Body of pancreas (tissue), 4 donors: ENCODE measurements around the gene NPHP4. TPM values are rescaled to one million over a fixed set of nuclear protein-coding genes. Genes with fewer than 3 reads are reported as not detected.

Source experiments
- ATAC-seq: fragments of 150-250 bp; one replicate; pipeline ENCODE4 v1.9.1; 2016
- DNase-seq, 4 donors: peaks; one replicate each; pipeline ENCODE4 v3.0.0-alpha.2; 2019
- H3K27ac ChIP-seq, 4 donors: fragments of 200-600 bp; sonication (generic); 1 replicate in 3 of 4; 2 replicates in 1 of 4; pipeline versions ENCODE4 v1.5.1 to v1.6.1; 2016 to 2019; ENCODE audit warnings: mild to moderate bottlenecking in 1 of 4, mixed read lengths in 1 of 4, moderate library complexity in 1 of 4
- H3K27me3 ChIP-seq, 2 donors: fragments of 200-600 bp; sonication (generic); one replicate each; pipeline ENCODE4 v1.6.0; 2016; ENCODE audit warnings: mild to moderate bottlenecking in 1 of 2
- H3K36me3 ChIP-seq, 2 donors: fragments of 200-600 bp; sonication (generic); replicated peaks in 1 of 2; 2 replicates each; pipeline ENCODE4 v1.5.1; 2016; ENCODE audit warnings: low read depth in 2 of 2; ENCODE audit not compliant: insufficient read depth in 1 of 2
- H3K4me1 ChIP-seq: fragments of 200-600 bp; sonication (generic); one replicate; pipeline ENCODE4 v1.6.0; 2016
- H3K4me3 ChIP-seq, 2 donors: fragments of 200-600 bp; sonication (generic); 1 replicate in 1 of 2; 2 replicates in 1 of 2; pipeline ENCODE4 v1.5.1; 2016 to 2019
- H3K9me3 ChIP-seq, 3 donors: fragments of 200-600 bp; sonication (generic); 1 replicate in 2 of 3; 2 replicates in 1 of 3; pipeline ENCODE4 v1.5.1; 2016
- CTCF ChIP-seq, 7 experiments: fragments of 450-650 bp in 4 of 7; fragments of 200-600 bp in 3 of 7; sonication (generic) in 3 of 7; IDR thresholded peaks; one replicate each; pipeline ENCODE4 v1.5.1; 2016 to 2019; ENCODE audit warnings: antibody characterized with exemption in 7 of 7
- POLR2A ChIP-seq, 3 donors: fragments of 450-650 bp; IDR thresholded peaks; one replicate each; pipeline ENCODE4 v1.6.1; 2016; ENCODE audit warnings: antibody characterized with exemption in 3 of 3, mild to moderate bottlenecking in 2 of 3
- WGBS, 2 donors: methylation state at CpG; one replicate each; pipeline ENCODE4 v1.1.5; 2017; 5-methylcytosine and 5-hydroxymethylcytosine counted together
- intact Hi-C: fragments of 100-400 bp; cut with DNase I; formaldehyde crosslinking; loops from one replicate; pipeline ENCODE4 v1.15.1; 2023
- total RNA-seq, 2 donors: library from RNA; depleted of rRNA; stranded (reverse); fragments of >200 nt; gene quantifications; one replicate each; pipeline ENCODE4 v1.1.0, GENCODE V29; 2016

NPHP4 gene
- total RNA-seq, 2 donors from 2014 or later = 10.4 to 48.5 TPM

GRCh38 chr1:5883129-5884048, 108.8 kb downstream of the NPHP4 start:
- no peaks in the 10 kb centered on the region for H3K27me3 ChIP-seq
- no peak overlapping the region for H3K27ac ChIP-seq
- DNase-seq (no peak), ATAC-seq (no peak)
- intact Hi-C loops = no loop called here
- 86 to 91% methylated on average over 26 to 30 of the region's 30 CpGs for WGBS, 2 donors
- H3K4me1 ChIP-seq = no peaks in the 10 kb centered on the region
- H3K36me3 ChIP-seq = peaks cover 0 to 2% of the 10 kb centered on the region in 2 donors
- H3K9me3 ChIP-seq = no peaks in the 10 kb centered on the region
- H3K4me3 ChIP-seq = no peak overlapping the region
- no peak for TF ChIP-seq POLR2A (IDR thresholded peaks at IDR 0.05)
- no peak for TF ChIP-seq CTCF (IDR thresholded peaks at IDR 0.05)

GRCh38 chr1:5882367-5883128, 109.7 kb downstream of the NPHP4 start:
- intact Hi-C loops = no loop called here
- no peak for ATAC-seq

GRCh38 chr1:5881526-5882222, 110.6 kb downstream of the NPHP4 start:
- 95 to 96% methylated on average over 9 to 21 of the region's 22 CpGs for WGBS, 2 donors
- ATAC-seq (no peak), DNase-seq (no peak)
- intact Hi-C loops = no loop called here
- no peak for TF ChIP-seq POLR2A (IDR thresholded peaks at IDR 0.05)
- TF ChIP-seq CTCF (IDR thresholded peaks at IDR 0.05) = no peak
- no peak overlapping the region for H3K27ac ChIP-seq
- H3K4me1 ChIP-seq = no peaks in the 10 kb centered on the region
- no peaks in the 10 kb centered on the region for H3K9me3 ChIP-seq
- no peaks in the 10 kb centered on the region for H3K27me3 ChIP-seq
- H3K36me3 ChIP-seq = peaks cover 0 to 2% of the 10 kb centered on the region in 2 donors
- no peak overlapping the region for H3K4me3 ChIP-seq

More at GRCh38 chr1:5882367-5883128, 109.7 kb downstream of the NPHP4 start:
- Histone ChIP-seq H3K27ac (no peak overlapping the region), H3K4me1 (no peaks in the 10 kb centered on the region), H3K27me3 (no peaks in the 10 kb centered on the region), H3K9me3 (no peaks in the 10 kb centered on the region), H3K4me3 (no peak overlapping the region), H3K36me3 (peaks cover 0 to 2% of the 10 kb centered on the region in 2 donors)
- TF ChIP-seq POLR2A (IDR thresholded peaks at IDR 0.05) (no peak), CTCF (IDR thresholded peaks at IDR 0.05) (no peak)
- DNase-seq = no peak
- 90 to 91% methylated on average over 27 of the region's 27 CpGs for whole genome bisulfite sequencing, 2 donors

- no peaks in the 10 kb centered on the region for H3K4me1 ChIP-seq
- peaks cover 0 to 2% of the 10 kb centered on the region in 2 donors for H3K36me3 ChIP-seq
- 94 to 95% methylated on average over 6 to 25 of the region's 25 CpGs for WGBS, 2 donors
- no peak for TF ChIP-seq POLR2A (IDR thresholded peaks at IDR 0.05)
- no peak for TF ChIP-seq CTCF (IDR thresholded peaks at IDR 0.05)
- no peaks in the 10 kb centered on the region for H3K9me3 ChIP-seq
- DNase-seq = no peak
- no peak overlapping the region for H3K4me3 ChIP-seq
- intact Hi-C loops = no loop called here
- no peak overlapping the region for H3K27ac ChIP-seq
- H3K27me3 ChIP-seq = no peaks in the 10 kb centered on the region
- no peak for ATAC-seq
These were observed 111.4 kb downstream of the NPHP4 start for GRCh38 chr1:5880630-5881405.
